ENCODE results near the gene GNG14. TPM values are rescaled to one million over a fixed set of nuclear protein-coding genes. Genes with fewer than 3 reads are reported as not detected.

The GNG14 gene
- total and polyA plus RNA-seq, 12 donors = not detected

- Histone ChIP-seq H3K4me3 (no peak overlapping the region), H3K27ac (no peak overlapping the region), H3K9me3 (no peaks in the 10 kb centered on the region), H3K36me3 (peaks cover 0 to 52% (median 16%) of the 10 kb centered on the region in 9 donors), H3K27me3 (no peaks in the 10 kb centered on the region), H3K4me1 (peaks cover 13 to 39% (median 23%) of the 10 kb centered on the region in 9 donors)
- TF ChIP-seq, protein P1, sequence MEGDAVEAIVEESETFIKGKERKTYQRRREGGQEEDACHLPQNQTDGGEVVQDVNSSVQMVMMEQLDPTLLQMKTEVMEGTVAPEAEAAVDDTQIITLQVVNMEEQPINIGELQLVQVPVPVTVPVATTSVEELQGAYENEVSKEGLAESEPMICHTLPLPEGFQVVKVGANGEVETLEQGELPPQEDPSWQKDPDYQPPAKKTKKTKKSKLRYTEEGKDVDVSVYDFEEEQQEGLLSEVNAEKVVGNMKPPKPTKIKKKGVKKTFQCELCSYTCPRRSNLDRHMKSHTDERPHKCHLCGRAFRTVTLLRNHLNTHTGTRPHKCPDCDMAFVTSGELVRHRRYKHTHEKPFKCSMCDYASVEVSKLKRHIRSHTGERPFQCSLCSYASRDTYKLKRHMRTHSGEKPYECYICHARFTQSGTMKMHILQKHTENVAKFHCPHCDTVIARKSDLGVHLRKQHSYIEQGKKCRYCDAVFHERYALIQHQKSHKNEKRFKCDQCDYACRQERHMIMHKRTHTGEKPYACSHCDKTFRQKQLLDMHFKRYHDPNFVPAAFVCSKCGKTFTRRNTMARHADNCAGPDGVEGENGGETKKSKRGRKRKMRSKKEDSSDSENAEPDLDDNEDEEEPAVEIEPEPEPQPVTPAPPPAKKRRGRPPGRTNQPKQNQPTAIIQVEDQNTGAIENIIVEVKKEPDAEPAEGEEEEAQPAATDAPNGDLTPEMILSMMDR (IDR thresholded peaks at IDR 0.05) = no peak
- intact Hi-C loops (cut with DNase I) = no loop called here
- no peak for ATAC-seq
- 82 to 89% methylated on average over 3 of the region's 3 CpGs for WGBS, 2 donors
- no peak for DNase-seq
Observed at GRCh38 chr19:12730064-12730463, 42.3 kb downstream of the GNG14 start.

GRCh38 chr19:12731337-12731736, 43.5 kb downstream of the GNG14 start:
- Histone ChIP-seq H3K4me3 (no peak overlapping the region), H3K36me3 (peaks cover 0 to 52% (median 16%) of the 10 kb centered on the region in 9 donors), H3K27me3 (no peaks in the 10 kb centered on the region), H3K9me3 (no peaks in the 10 kb centered on the region), H3K4me1 (peaks cover 13 to 46% (median 25%) of the 10 kb centered on the region in 9 donors), H3K27ac (no peak overlapping the region)
- intact Hi-C loops (cut with DNase I) = no loop called here
- TF ChIP-seq, protein P1 (IDR thresholded peaks at IDR 0.05) = no peak
- no peak for ATAC-seq
- no peak for DNase-seq
- WGBS, 2 donors = 92 to 94% methylated on average over 24 of the region's 24 CpGs

- Histone ChIP-seq H3K36me3 (peaks cover 0 to 43% (median 16%) of the 10 kb centered on the region in 9 donors), H3K4me1 (peaks cover 20 to 61% (median 41%) of the 10 kb centered on the region in 9 donors), H3K4me3 (peak overlapping the region; percentile 70 to 99 (median 96)), H3K27me3 (no peaks in the 10 kb centered on the region), H3K9me3 (no peaks in the 10 kb centered on the region), H3K27ac (peak overlapping the region; percentile 90 to 100 (median 97))
- DNase-seq = no peak
- intact Hi-C loops (cut with DNase I) = loop anchor here in 1 of 10 donors (1.0 kb wide), 1 partner anchor 11 kb away; no protein-coding TSS in a partner anchor
- ATAC-seq = no peak
- WGBS, 2 donors = 1 to 2% methylated on average over 15 of the region's 15 CpGs
- TF ChIP-seq, protein P1 (IDR thresholded peaks at IDR 0.05) = peak in 4 of 9 donors; percentile 9 to 44 (median 28)
Observed at GRCh38 chr19:12733369-12734214, 45.8 kb downstream of the GNG14 start.

DNA sequence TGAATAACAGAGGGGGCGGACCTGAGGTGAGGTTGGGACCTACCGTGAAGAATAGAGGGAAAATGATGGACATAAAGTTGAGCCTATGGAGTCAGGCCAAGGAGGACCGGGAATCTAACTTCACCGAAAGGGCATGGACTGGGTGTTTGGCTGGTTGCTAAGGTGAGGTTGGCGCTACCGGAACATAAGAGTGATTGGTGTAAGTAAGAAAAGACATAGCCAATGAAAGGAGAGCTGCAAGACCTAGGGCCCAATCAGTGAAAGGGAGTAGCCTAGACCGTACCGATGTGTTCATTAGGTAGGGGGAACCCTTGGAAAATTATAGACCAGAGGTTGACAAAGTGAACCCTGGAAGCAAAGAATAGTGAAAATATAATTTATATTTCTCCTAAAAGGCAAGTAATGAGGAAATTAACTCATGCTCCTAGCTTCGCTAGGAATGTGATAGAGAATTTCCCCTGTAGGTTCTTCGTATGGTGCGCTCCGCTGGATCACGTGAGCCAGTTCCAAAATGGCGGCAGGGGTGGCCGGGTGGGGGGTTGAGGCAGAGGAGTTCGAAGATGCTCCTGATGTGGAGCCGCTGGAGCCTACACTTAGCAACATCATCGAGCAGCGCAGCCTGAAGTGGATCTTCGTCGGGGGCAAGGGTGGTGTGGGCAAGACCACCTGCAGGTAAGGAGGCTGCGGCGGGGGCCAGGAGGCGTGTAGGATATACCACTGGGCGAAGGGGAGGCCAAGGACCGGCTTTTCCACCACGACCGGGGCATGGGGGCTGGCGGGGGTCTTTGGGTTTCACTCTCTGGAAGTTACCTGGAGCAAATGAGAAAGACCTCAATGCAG, 49.4 kb downstream of the GNG14 start, which contains the start of gene GET3:
GET3 (plus strand) TSS at position 503 of the 840 bp plus-strand sequence; CDS start at position 512, 9 bp downstream.
- H3K27me3 ChIP-seq = no peaks in the 10 kb centered on the region
- H3K4me3 ChIP-seq = peak within 1 kb of the TSS; percentile 68 to 93 (median 78)
- peaks cover 19 to 51% (median 39%) of the 10 kb centered on the region in 9 donors for H3K4me1 ChIP-seq
- H3K9me3 ChIP-seq = no peaks in the 10 kb centered on the region
- ATAC-seq (peak; percentile 87 to 95 (median 92)), DNase-seq (peak; percentile 75 to 96)
- TF ChIP-seq, protein P1 (IDR thresholded peaks at IDR 0.05) = no peak
- 0% methylated on average over 29 of the region's 29 CpGs for WGBS, 2 donors
- intact Hi-C loops (cut with DNase I) = loop anchor here in 3 of 10 donors (1.0 to 2.0 kb wide), 3 partner anchors 14 to 56 kb away; partner anchors contain the start of genes HOOK2 (in 1 of the 3) and TNPO2 (in 1 of the 3)
- H3K27ac ChIP-seq = peak within 1 kb of the TSS; percentile 83 to 98 (median 92)
- peaks cover 0 to 44% (median 0%) of the 10 kb centered on the region in 9 donors for H3K36me3 ChIP-seq
